HFFc6 (cell line): ENCODE results near the gene FAH. TPM values are rescaled to one million over a fixed set of nuclear protein-coding genes. Genes with fewer than 3 reads are reported as not detected.

ENCODE experiments used
- DNase-seq: peaks from one replicate; pipeline ENCODE4 v3.0.0-alpha.2; 2018
- H3K27ac Mint-ChIP-seq: 2 replicates; pipeline ENCODE4 v1.8.0; 2020; ENCODE audit warnings: mild to moderate bottlenecking, mixed read lengths
- H3K27me3 Mint-ChIP-seq: 2 replicates; pipeline ENCODE4 v1.8.0; 2021; ENCODE audit warnings: mild to moderate bottlenecking, moderate library complexity, mixed read lengths; ENCODE audit not compliant: insufficient read depth
- H3K36me3 Mint-ChIP-seq: 2 replicates; pipeline ENCODE4 v1.8.0; 2021; ENCODE audit warnings: low read depth, mixed read lengths
- H3K4me1 Mint-ChIP-seq: 2 replicates; pipeline ENCODE4 v1.8.0; 2020; ENCODE audit warnings: low read depth, mixed read lengths
- H3K4me3 Mint-ChIP-seq: 2 replicates; pipeline ENCODE4 v1.8.0; 2020; ENCODE audit warnings: mild to moderate bottlenecking, moderate library complexity, mixed read lengths
- H3K9me3 Mint-ChIP-seq: 2 replicates; pipeline ENCODE4 v1.8.0; 2020; ENCODE audit warnings: mild to moderate bottlenecking, mixed read lengths
- CTCF ChIP-seq: fragments of 200-600 bp; sonication (generic); IDR thresholded peaks from 2 replicates; pipeline ENCODE4 v1.5.0; 2021; ENCODE audit warnings: antibody characterized with exemption, mild to moderate bottlenecking
- long read RNA-seq: library from polyadenylated mRNA; unstranded; transcript quantifications from one replicate; pipeline ENCODE4 v2.0.0, GENCODE V29; 2019
- total RNA-seq, 6 experiments: library from RNA; stranded (reverse); fragmentation: NEBNext Ultra II Directional; extraction: Animal tissue kit (Norgen Biotek cat#: 25700); gene quantifications; 2 replicates in 1 of 6; 3 replicates in 5 of 6; pipeline ENCODE4 v1.2.3, GENCODE V29; 2021

The FAH gene
- total RNA-seq: 10 to 100 TPM; 51.1 to 75.4 (median 61.1) TPM
- long read RNA-seq, transcript FAH-213 (14 exons, 1,549 nt): major isoform, 32 of 67 reads
- long read RNA-seq, transcript FAH-201 (15 exons, 1,471 nt): minor isoform, 19 of 67 reads
- long read RNA-seq, partial matches to known transcripts: 1 of 67 reads
- long read RNA-seq, other reads (novel, unspliced or antisense): 7 of 67 reads

GRCh38 chr15:80152896-80153876 lies at the start of gene FAH:
Gene FAH, plus strand, starts transcription at chr15:80152999. Its CDS starts 56 bp downstream, at chr15:80153055.
- H3K27me3 Mint-ChIP-seq: 0 out of 2 replicates have a peak, but pooled peaks cover under 1% of the 10 kb centered on the region
- H3K36me3 Mint-ChIP-seq: peaks cover 12% of the 10 kb centered on the region
- H3K4me3 Mint-ChIP-seq: peak within 1 kb of the TSS; percentile 94
- no peak for TF ChIP-seq CTCF
- peak; percentile 33 for DNase-seq
- H3K9me3 Mint-ChIP-seq: no peaks in the 10 kb centered on the region
- H3K27ac Mint-ChIP-seq: peak within 1 kb of the TSS; percentile 93
- H3K4me1 Mint-ChIP-seq: peaks cover 37% of the 10 kb centered on the region

- Mint-ChIP-seq H3K27ac (peak overlapping the region; percentile 80), H3K36me3 (peaks cover 14% of the 10 kb centered on the region; the same call in 1 of the 2 replicates), H3K9me3 (no peaks in the 10 kb centered on the region), H3K27me3 (no peaks in the 10 kb centered on the region; the same call in 1 of the 2 replicates), H3K4me1 (peaks cover 28% of the 10 kb centered on the region), H3K4me3 (peak overlapping the region; percentile 66)
- TF ChIP-seq CTCF: no peak
- DNase-seq: no peak
Measured at GRCh38 chr15:80105193-80105592, 47.6 kb upstream of the FAH start.

GRCh38 chr15:80105595-80105994 lies 47.2 kb upstream of the FAH start:
- Mint-ChIP-seq H3K4me3 (peak overlapping the region; percentile 66), H3K9me3 (no peaks in the 10 kb centered on the region), H3K4me1 (peaks cover 28% of the 10 kb centered on the region), H3K36me3 (peaks cover 14% of the 10 kb centered on the region; the same call in 1 of the 2 replicates), H3K27me3 (no peaks in the 10 kb centered on the region; the same call in 1 of the 2 replicates), H3K27ac (peak overlapping the region; percentile 80)
- TF ChIP-seq CTCF: no peak
- DNase-seq: peak; percentile 72

- no peak for TF ChIP-seq CTCF
- Mint-ChIP-seq H3K27ac (peak overlapping the region; percentile 80), H3K36me3 (peaks cover 14% of the 10 kb centered on the region; the same call in 1 of the 2 replicates), H3K27me3 (no peaks in the 10 kb centered on the region; the same call in 1 of the 2 replicates), H3K4me3 (peak overlapping the region; percentile 61), H3K4me1 (peaks cover 28% of the 10 kb centered on the region), H3K9me3 (no peaks in the 10 kb centered on the region)
- DNase-seq: peak; percentile 66
Measured at GRCh38 chr15:80106051-80106450, 46.7 kb upstream of the FAH start.

GRCh38 chr15:80107204-80107603 lies 45.6 kb upstream of the FAH start:
- no peak overlapping the region for H3K4me3 Mint-ChIP-seq
- no peak for DNase-seq
- no peaks in the 10 kb centered on the region; the same call in 1 of the 2 replicates for H3K27me3 Mint-ChIP-seq
- peaks cover 34% of the 10 kb centered on the region for H3K4me1 Mint-ChIP-seq
- TF ChIP-seq CTCF: no peak
- H3K36me3 Mint-ChIP-seq: peaks cover 10% of the 10 kb centered on the region; the same call in 1 of the 2 replicates
- H3K27ac Mint-ChIP-seq: no peak overlapping the region
- H3K9me3 Mint-ChIP-seq: no peaks in the 10 kb centered on the region
